CD4-positive, alpha-beta T cell treated with Interleukin-10 for 1 hour (primary cell): Measurements from ENCODE around the gene HPCAL1.

Experiments
- DNase-seq: peaks from one replicate; pipeline ENCODE4 v3.0.0-alpha.2; 2020

Gene HPCAL1

GRCh38 chr2:10325278-10326145 lies 22.8 kb downstream of the HPCAL1 start:
- DNase-seq, result no peak

GRCh38 chr2:10326151-10326616 lies 23.5 kb downstream of the HPCAL1 start:
- no peak for DNase-seq

GRCh38 chr2:10326707-10327594 lies 24.2 kb downstream of the HPCAL1 start:
- DNase-seq, result no peak

GRCh38 chr2:10327896-10328669 lies 25.4 kb downstream of the HPCAL1 start:
- no peak for DNase-seq

- no peak for DNase-seq
Measured at GRCh38 chr2:10328670-10329579, 26.2 kb downstream of the HPCAL1 start.

GRCh38 chr2:10329580-10329879 lies 26.8 kb downstream of the HPCAL1 start:
- no peak for DNase-seq

- DNase-seq, result peak; percentile 48
Measured at GRCh38 chr2:10329880-10330699, 27.4 kb downstream of the HPCAL1 start.

GRCh38 chr2:10330700-10331026 lies 28.0 kb downstream of the HPCAL1 start:
- no peak for DNase-seq

GRCh38 chr2:10331027-10331701 lies 28.5 kb downstream of the HPCAL1 start:
- peak; percentile 64 for DNase-seq

- peak; percentile 49 for DNase-seq
Measured at GRCh38 chr2:10331702-10332401, 29.1 kb downstream of the HPCAL1 start.

GRCh38 chr2:10332402-10333246 lies 29.9 kb downstream of the HPCAL1 start:
- DNase-seq, result no peak

- no peak for DNase-seq
Measured at GRCh38 chr2:10333247-10333613, 30.5 kb downstream of the HPCAL1 start.

- no peak for DNase-seq
Measured at GRCh38 chr2:10333966-10334365, 31.3 kb downstream of the HPCAL1 start.

GRCh38 chr2:10335046-10335840 lies 32.5 kb downstream of the HPCAL1 start:
- DNase-seq, result no peak

- DNase-seq, result no peak
Measured at GRCh38 chr2:10336283-10336682, 33.6 kb downstream of the HPCAL1 start.

GRCh38 chr2:10337449-10338269 lies 35.0 kb downstream of the HPCAL1 start:
- no peak for DNase-seq
